DMS53 treated with DMSO at 0.1 percent for 48 hours (cell line): ENCODE results near the gene MACROD2.

Experiments used
- DNase-seq: peaks from one replicate; lab custom pipeline; 2025; ENCODE audit not compliant: unreplicated experiment; lab: John Stamatoyannopoulos, UW

MACROD2 gene

DNA sequence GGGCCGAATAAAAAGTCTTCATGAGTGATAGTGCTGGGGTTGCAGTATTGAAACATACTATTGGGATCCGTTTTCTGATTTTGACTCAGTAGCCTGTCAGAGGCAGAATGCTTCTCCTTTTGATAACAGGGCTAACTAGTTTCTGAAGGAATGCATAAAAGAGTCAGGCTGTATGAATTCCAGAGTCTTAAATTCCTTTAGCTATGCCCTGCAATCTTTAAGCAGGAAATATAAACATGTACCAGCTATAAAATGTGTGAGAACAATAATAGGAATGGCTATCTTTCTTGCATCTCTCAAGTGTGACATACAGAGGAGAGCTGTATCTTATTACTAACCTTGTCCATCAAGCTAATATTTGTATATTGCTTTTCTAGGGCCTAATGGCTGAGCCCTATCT lies 1660.8 kb downstream of the MACROD2 start:
- DNase-seq = no peak

GRCh38 chr20:15658295-15658694 lies 1663.0 kb downstream of the MACROD2 start:
- DNase-seq = no peak

- no peak for DNase-seq
Observed at GRCh38 chr20:15673206-15673605, 1677.9 kb downstream of the MACROD2 start.

- no peak for DNase-seq
Observed at GRCh38 chr20:15674253-15675060, 1679.1 kb downstream of the MACROD2 start.

DNA sequence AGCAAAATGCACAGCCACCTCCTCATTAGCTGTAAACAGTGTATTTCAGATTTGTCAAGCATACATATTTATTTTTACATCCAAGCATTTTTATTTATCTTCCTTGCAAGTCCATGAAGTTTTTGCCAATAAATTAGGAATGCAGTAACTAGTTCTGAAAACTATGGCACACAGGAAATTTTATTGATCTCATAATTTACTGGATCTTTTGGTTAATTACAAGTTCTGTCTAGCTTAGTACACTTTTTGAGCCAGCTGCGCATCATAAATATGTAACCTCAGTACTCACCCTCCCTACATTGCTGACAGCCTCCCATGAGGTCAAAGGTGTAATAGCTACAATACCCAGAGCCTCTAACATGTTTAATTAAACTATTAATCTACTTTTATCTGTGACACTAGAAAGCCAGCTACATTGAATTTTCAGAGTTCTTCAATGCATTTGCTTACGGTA lies 1679.8 kb downstream of the MACROD2 start:
- no peak for DNase-seq

- no peak for DNase-seq
Observed at GRCh38 chr20:15675813-15676484, 1680.6 kb downstream of the MACROD2 start.

GRCh38 chr20:15676815-15677214 lies 1681.5 kb downstream of the MACROD2 start:
- no peak for DNase-seq

DNA sequence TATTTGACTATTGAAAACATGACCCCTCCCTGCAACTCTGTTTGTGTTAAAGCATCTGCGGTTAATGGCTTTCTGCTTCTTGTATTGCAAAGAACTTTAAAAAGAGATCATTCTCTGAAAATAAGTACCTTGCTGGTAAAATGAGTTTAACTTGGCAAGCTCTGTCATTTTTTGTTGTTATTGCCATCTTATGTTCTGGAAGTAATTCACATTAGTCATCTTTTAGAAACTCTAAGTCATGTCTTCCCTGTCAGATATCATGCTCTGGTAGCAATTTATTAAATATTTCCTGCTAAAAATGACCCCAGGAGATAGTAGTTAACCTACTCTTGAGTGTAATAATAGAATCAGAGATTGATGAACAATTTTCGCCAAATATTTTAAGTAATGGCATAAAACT lies 1687.4 kb downstream of the MACROD2 start:
- DNase-seq = no peak

DNA sequence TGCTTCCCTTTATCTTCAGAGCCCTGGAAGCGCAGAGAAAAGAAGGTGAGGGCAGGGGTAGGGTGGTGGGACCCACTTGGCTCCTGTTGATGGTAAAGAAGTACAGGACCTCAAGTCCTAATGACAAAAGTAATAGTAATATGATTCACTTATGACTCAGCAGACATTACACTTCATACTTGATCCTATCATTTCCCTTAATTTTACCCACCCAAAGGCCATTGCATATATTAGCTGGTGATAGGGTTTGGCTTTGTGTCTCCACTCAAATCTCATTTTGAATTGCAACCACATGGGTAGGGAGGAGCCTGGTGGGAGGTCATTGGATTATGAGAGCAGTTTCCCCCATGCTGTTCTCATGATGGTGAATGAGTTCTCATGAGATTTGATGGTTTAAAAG lies 1697.3 kb downstream of the MACROD2 start:
- DNase-seq = no peak

- no peak for DNase-seq
Observed at GRCh38 chr20:15699431-15700146, 1704.3 kb downstream of the MACROD2 start.

DNA sequence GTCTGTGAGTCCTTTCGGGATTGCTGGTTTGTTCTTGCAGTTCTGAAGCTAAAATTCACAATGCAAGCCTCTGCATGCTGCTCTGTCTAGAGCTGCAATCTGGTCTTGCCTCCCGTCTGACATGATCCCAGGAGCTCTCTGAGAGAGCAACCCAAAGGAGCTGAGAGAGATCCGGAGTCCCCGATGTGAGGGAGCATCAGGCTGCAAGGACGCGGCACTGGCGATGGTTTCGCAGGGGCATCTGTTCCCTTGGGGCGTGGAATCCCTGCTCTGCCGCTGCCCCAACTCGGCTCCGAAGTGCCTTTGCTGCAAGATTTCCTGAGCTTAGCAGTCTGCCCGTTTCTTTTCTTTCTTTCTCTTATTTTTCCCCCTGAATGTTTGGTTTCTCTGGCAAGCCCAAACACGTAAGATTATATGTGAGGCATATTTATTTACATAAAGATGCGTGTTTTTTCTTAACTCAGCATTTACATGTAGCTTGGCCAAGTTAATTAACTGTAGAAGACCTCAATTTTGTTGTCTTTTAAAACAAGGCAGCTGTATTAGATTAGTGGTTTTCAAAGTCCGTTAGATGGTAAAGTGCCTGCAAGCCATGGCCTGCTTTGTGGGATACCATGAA lies 1704.9 kb downstream of the MACROD2 start:
- no peak for DNase-seq

- DNase-seq = no peak
Observed at GRCh38 chr20:15702161-15702560, 1706.8 kb downstream of the MACROD2 start.

DNA sequence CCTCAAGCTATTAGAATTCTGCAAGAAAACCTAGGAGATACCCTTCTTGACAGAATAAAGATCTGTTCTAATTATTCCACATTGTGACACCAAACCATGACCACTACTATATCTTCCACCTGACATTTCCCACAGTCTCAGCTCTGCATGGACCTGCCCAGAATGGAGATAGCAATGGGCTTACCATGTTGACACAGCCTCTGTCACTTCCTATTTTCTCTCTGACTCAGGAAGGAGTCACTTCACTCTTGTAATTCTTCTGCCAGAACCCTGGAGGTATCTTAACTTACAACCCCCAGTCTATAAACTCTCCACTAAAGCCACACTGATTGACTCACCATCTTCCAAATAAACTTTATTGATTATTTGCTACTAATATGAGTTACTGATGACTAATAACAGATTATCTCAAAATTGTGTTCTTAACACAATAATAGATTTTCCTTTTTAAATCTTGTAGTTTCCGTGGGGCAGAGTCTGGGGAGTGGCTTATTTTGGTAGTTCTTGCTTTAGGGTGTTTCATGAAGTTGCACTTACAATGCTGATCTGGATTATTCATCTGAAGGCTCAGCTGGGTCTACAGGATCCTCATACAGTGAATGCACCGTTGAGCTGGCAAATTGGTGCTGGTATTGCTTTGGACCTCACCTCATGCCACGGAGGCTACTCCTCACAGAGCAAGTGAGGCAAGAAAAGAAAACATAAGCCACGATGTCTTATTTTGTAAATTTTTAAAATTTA lies 1708.0 kb downstream of the MACROD2 start:
- DNase-seq = peak; percentile 42

GRCh38 chr20:15705975-15706374 lies 1710.7 kb downstream of the MACROD2 start:
- DNase-seq = no peak

GRCh38 chr20:15706719-15707118 lies 1711.4 kb downstream of the MACROD2 start:
- DNase-seq = no peak

DNA sequence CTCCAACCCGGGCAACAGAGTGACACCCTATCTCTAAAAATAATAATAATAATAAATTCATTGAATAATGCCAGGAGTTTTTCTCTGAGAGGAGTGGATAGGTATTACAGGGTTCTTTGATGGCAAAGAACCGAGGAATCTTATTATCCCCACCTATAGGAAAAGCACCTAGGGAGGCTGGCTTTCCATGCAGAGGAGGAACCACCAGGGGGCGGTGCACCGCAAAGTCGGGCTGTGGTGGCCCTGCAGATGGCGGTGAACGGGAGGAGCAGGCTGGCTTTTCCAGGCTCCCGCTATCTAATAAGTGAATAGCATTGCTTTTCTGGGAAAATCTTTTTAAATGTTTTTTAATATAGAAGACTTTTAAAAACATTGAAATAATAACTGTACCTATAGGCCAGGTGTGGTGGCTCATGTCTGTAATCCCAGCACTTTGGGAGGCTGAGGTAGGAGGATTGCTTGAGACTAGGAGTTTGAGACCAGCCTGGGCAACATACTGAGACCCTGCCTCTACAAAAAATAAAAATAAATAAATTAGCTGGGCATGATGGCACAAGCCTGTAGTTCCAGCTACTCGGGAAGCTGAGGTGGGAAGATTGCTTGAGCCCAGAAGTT lies 1713.8 kb downstream of the MACROD2 start:
- DNase-seq = no peak

GRCh38 chr20:15710636-15711035 lies 1715.3 kb downstream of the MACROD2 start:
- no peak for DNase-seq

GRCh38 chr20:15711177-15711576 lies 1715.9 kb downstream of the MACROD2 start:
- DNase-seq = no peak

- no peak for DNase-seq
Observed at GRCh38 chr20:15716256-15716655, 1720.9 kb downstream of the MACROD2 start.

DNA sequence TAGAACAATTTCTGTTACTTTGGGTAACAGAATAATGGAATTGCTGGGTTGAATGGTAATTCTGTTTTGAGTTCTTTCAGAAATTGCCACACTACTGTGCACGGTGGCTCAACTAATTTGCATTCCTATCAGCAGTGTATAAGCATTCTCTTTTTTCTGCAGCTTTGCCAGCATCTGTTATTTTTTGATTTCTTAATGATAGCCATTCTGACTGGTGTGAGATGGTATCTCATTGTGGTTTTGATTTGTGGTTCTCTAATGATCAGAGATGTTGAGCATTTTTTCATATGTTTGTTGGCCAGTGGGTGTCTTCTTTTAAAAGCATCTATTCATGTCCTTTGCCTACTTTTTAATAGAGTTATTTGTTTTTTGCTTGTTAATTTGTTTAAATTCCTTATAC lies 1731.1 kb downstream of the MACROD2 start:
- DNase-seq = no peak
